ENCODE data around the gene TECPR2. TPM values are rescaled to one million over a fixed set of nuclear protein-coding genes. Genes with fewer than 3 reads are reported as not detected.

TECPR2 gene
- total RNA-seq, 1 donor from 2014 or later = 19.9 TPM

DNA sequence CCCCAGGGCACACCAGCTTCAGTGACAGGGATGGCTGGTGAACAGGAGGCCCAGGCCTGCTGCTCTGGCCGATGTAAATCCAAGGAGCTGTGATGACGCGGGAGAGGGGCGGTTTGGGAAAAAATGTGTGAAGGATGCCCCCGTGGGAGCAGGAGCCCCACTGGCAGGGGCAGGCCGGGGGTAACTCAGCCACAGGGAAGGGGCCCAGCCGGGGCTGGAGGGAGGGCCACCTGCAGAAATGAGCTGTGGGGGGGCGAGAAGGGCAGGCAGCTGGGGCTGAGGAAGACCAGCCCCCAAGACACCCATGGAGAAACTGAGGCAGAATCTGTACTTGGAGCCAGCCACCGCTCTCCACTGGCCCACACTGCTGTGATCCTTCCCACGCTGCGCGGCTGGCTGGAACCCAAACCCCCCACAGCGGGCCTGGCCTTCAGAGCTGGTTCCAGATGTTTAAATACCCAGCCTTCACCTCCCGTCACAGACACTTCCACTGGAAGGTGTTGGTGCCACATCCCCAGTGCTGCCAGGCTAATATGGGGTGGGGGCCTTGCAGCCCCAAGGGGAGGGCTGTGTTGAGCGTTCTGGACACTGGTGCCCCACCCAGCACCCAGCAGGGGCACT, 175.3 kb downstream of the TECPR2 start:
- Histone ChIP-seq H3K9ac (ENCODE audit: low read length) (no peak overlapping the region), H2AFZ (ENCODE audit: low read depth, low read length) (no peak overlapping the region), H4K20me1 (ENCODE audit: insufficient read depth, low read length) (no peaks in the 10 kb centered on the region), H3K36me3 (ENCODE audit: insufficient read depth, low read length) (no peaks in the 10 kb centered on the region), H3K4me3 (ENCODE audit: insufficient read depth, low read depth, low read length) (no peak overlapping the region), H3K9me3 (ENCODE audit: insufficient read depth, low read depth, low read length) (no peaks in the 10 kb centered on the region), H3K4me1 (ENCODE audit: insufficient read depth, low read length) (peaks cover 17% of the 10 kb centered on the region), H3K27ac (ENCODE audit: low read depth, low read length) (no peak overlapping the region), H3K27me3 (ENCODE audit: insufficient read depth, low read length) (no peaks in the 10 kb centered on the region), H3K79me2 (ENCODE audit: insufficient read depth, low read length) (no peaks in the 10 kb centered on the region), H3K4me2 (ENCODE audit: low read length) (no peak overlapping the region)
- Mint-ChIP-seq H3K9me3 (ENCODE audit: unreplicated experiment) (no peaks in the 10 kb centered on the region), H3K4me1 (ENCODE audit: low read depth, unreplicated experiment) (no peaks in the 10 kb centered on the region), H3K4me3 (ENCODE audit: unreplicated experiment) (no peak overlapping the region), H3K27me3 (ENCODE audit: low read depth, unreplicated experiment) (peaks cover 9% of the 10 kb centered on the region), H3K27ac (ENCODE audit: unreplicated experiment) (peak overlapping the region; percentile 7), H3K36me3 (ENCODE audit: low read depth, unreplicated experiment) (no peaks in the 10 kb centered on the region)
- no peak for TF ChIP-seq CTCF (IDR thresholded peaks at IDR 0.05; ENCODE audit: insufficient read depth, low read depth, low read length)
- no peak for TF ChIP-seq EZH2 (IDR thresholded peaks at IDR 0.05; ENCODE audit: insufficient read depth, low read length)
- FAIRE-seq = no peak
- DNase-seq (ENCODE audit: low read depth) = no peak

DNA sequence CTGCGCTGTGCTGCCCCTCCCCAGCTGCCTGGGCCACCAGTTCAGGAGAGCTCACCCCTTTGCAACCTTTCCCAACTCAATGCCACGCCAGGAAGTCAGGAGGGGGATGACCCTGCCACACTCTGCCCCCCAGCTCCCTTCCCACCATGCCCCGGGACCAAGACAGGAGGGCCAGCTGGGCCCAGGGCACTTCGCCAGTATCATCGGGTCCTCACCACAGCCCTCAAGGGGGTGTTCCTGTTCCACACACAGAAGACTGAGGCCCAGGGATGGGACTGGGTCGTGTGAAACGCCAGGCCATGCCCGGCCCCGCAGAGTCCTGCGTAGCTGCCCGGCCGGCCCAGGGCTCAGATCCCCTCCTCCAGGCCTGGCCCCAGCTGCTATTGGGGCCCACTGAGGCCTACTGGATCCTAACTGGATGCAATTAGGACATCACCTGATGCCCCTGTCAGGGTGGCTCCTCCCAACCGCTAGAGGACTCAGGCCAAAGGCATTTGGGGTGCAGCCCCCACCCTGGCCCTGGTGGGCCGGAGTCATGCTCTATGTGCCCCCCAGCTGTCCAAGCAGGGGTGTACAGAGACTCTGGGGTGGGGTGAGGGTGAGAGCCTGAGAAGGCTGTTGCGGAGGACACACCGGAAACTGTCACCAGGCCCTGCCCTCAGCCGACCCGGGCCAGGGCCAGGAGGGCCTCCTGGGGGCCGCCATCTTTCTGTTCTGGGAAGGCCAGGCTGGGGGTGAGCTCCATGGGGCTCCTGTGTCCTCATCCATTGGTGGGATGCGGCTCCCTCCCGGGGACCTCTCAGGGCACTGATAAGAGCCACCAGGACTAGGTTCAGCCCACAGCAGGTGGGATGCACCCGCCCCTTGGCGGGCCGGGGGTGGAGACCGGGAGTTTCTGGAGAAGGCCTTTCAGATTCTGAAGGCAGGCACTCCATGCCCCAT, 176.1 kb downstream of the TECPR2 start:
- Mint-ChIP-seq H3K27me3 (ENCODE audit: low read depth, unreplicated experiment) (peaks cover 12% of the 10 kb centered on the region), H3K4me3 (ENCODE audit: unreplicated experiment) (no peak overlapping the region), H3K9me3 (ENCODE audit: unreplicated experiment) (no peaks in the 10 kb centered on the region), H3K36me3 (ENCODE audit: low read depth, unreplicated experiment) (no peaks in the 10 kb centered on the region), H3K27ac (ENCODE audit: unreplicated experiment) (peak overlapping the region; percentile 7), H3K4me1 (ENCODE audit: low read depth, unreplicated experiment) (no peaks in the 10 kb centered on the region)
- Histone ChIP-seq H3K4me1 (ENCODE audit: insufficient read depth, low read length) (peaks cover 17% of the 10 kb centered on the region), H3K4me2 (ENCODE audit: low read length) (no peak overlapping the region), H3K79me2 (ENCODE audit: insufficient read depth, low read length) (no peaks in the 10 kb centered on the region), H3K27ac (ENCODE audit: low read depth, low read length) (no peak overlapping the region), H4K20me1 (ENCODE audit: insufficient read depth, low read length) (no peaks in the 10 kb centered on the region), H2AFZ (ENCODE audit: low read depth, low read length) (no peak overlapping the region), H3K9ac (ENCODE audit: low read length) (no peak overlapping the region), H3K36me3 (ENCODE audit: insufficient read depth, low read length) (no peaks in the 10 kb centered on the region), H3K4me3 (ENCODE audit: insufficient read depth, low read depth, low read length) (no peak overlapping the region), H3K27me3 (ENCODE audit: insufficient read depth, low read length) (peaks cover under 1% of the 10 kb centered on the region), H3K9me3 (ENCODE audit: insufficient read depth, low read depth, low read length) (no peaks in the 10 kb centered on the region)
- FAIRE-seq (no peak), DNase-seq (ENCODE audit: low read depth) (no peak)
- no peak for TF ChIP-seq CTCF (IDR thresholded peaks at IDR 0.05; ENCODE audit: insufficient read depth, low read depth, low read length)
- no peak for TF ChIP-seq EZH2 (IDR thresholded peaks at IDR 0.05; ENCODE audit: insufficient read depth, low read length)

All from astrocyte (in vitro differentiated cells and primary cell).